Measurements from ENCODE around the gene C4A.
"Not testable (repeated sequence)": the region's sequence is repeated elsewhere in the genome, so short reads cannot be mapped to it uniquely, and the experiment has no call there.

DNA sequence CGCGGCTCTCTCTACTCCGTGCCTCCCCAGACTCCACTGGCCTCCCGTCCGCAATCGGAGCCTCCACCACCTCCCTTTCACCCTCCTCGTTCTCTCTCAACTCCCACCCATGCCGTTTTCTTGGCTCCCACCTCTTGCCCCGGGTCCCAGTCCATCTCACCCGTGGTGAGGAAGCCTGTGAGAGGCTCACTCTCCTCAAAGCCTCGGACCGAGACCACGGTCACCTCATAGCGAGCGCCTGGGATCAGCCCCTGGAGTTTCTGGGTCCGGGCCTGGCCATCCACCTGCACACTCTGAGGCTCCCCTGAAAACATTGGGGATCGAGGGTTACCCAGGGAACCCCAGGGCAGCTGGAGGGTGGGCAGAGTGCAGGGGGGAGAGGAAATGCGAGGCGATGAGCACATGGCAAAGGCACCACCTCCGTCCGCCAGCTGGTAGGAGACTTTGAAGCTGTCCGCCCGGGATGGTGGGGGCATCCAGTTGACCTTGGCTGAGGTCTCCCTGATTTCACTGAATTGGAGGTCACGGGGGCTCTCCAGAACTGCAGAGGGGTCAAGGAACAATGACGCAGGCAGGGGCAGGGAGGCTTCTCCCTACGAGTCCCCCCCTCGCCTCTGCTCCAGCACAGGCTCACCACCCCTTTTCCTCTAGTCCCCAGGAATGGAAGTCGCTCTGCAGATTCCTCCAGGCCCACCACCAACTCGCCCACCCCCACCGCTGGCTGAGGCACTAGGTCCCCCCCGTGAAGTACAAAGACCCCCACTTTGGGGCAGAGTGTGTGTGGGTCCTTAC lies 61.9 kb downstream of the C4A start:
- TF ChIP-seq, protein P1, sequence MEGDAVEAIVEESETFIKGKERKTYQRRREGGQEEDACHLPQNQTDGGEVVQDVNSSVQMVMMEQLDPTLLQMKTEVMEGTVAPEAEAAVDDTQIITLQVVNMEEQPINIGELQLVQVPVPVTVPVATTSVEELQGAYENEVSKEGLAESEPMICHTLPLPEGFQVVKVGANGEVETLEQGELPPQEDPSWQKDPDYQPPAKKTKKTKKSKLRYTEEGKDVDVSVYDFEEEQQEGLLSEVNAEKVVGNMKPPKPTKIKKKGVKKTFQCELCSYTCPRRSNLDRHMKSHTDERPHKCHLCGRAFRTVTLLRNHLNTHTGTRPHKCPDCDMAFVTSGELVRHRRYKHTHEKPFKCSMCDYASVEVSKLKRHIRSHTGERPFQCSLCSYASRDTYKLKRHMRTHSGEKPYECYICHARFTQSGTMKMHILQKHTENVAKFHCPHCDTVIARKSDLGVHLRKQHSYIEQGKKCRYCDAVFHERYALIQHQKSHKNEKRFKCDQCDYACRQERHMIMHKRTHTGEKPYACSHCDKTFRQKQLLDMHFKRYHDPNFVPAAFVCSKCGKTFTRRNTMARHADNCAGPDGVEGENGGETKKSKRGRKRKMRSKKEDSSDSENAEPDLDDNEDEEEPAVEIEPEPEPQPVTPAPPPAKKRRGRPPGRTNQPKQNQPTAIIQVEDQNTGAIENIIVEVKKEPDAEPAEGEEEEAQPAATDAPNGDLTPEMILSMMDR (IDR thresholded peaks at IDR 0.05), result not testable (repeated sequence)
- not testable (repeated sequence) for TF ChIP-seq POLR2A (IDR thresholded peaks at IDR 0.05)

Measured in heart left ventricle (tissue), 13 donors.